ENCODE measurements around the gene IFNE. TPM values are rescaled to one million over a fixed set of nuclear protein-coding genes. Genes with fewer than 3 reads are reported as not detected.

IFNE gene
- total and polyA plus RNA-seq, 4 donors, result not detected

- no peak overlapping the region for H3K9ac ChIP-seq (ENCODE audit: low read depth in 1 of 2, low read length in 2 of 2)
Observed at GRCh38 chr9:21522348-21522747, 40.2 kb upstream of the IFNE start.

GRCh38 chr9:21521448-21521847 lies 39.3 kb upstream of the IFNE start:
- no peaks in the 10 kb centered on the region for H3K9me3 ChIP-seq (ENCODE audit: control insufficient read depth in 4 of 4, low read length in 3 of 4)

More at GRCh38 chr9:21522348-21522747, 40.2 kb upstream of the IFNE start:
- Histone ChIP-seq H3K4me3 (ENCODE audit: low read depth in 1 of 3, low read length in 3 of 3) (no peak overlapping the region), H3K4me1 (ENCODE audit: control insufficient read depth in 4 of 4, insufficient read depth in 4 of 4, low read length in 3 of 4) (no peaks in the 10 kb centered on the region), H3K27me3 (ENCODE audit: control insufficient read depth in 4 of 4, insufficient read depth in 4 of 4, low read length in 3 of 4) (no peaks in the 10 kb centered on the region), H3K27ac (ENCODE audit: low read depth in 1 of 2, low read length in 2 of 2) (no peak overlapping the region), H3K36me3 (ENCODE audit: control insufficient read depth in 4 of 4, insufficient read depth in 3 of 4, low read depth in 1 of 4, low read length in 3 of 4) (no peaks in the 10 kb centered on the region), H3K9me3 (ENCODE audit: control insufficient read depth in 4 of 4, low read length in 3 of 4) (no peaks in the 10 kb centered on the region)
- TF ChIP-seq EGR1 (IDR thresholded peaks at IDR 0.05; ENCODE audit: low read depth in 2 of 2) (no peak), TAF1 (conservative IDR thresholded peaks at IDR 0.05) (no peak), JUND (IDR thresholded peaks at IDR 0.05) (no peak)
- no peak for DNase-seq (ENCODE audit: low spot score)
- 77% methylated on average over 4 of the region's 4 CpGs for WGBS

More at GRCh38 chr9:21521448-21521847, 39.3 kb upstream of the IFNE start:
- no peak overlapping the region for H3K9ac ChIP-seq (ENCODE audit: low read depth in 1 of 2, low read length in 2 of 2)
- H3K4me3 ChIP-seq (ENCODE audit: low read depth in 1 of 3, low read length in 3 of 3), result no peak overlapping the region
- H3K27ac ChIP-seq (ENCODE audit: low read depth in 1 of 2, low read length in 2 of 2), result no peak overlapping the region
- WGBS, result 80% methylated on average over 1 of the region's 1 CpG
- H3K27me3 ChIP-seq (ENCODE audit: control insufficient read depth in 4 of 4, insufficient read depth in 4 of 4, low read length in 3 of 4), result no peaks in the 10 kb centered on the region
- no peaks in the 10 kb centered on the region for H3K36me3 ChIP-seq (ENCODE audit: control insufficient read depth in 4 of 4, insufficient read depth in 3 of 4, low read depth in 1 of 4, low read length in 3 of 4)
- no peaks in the 10 kb centered on the region for H3K4me1 ChIP-seq (ENCODE audit: control insufficient read depth in 4 of 4, insufficient read depth in 4 of 4, low read length in 3 of 4)
- TF ChIP-seq REST (IDR thresholded peaks at IDR 0.05) (no peak), RXRA (IDR thresholded peaks at IDR 0.05) (no peak), MAX (IDR thresholded peaks at IDR 0.05) (no peak), ZBTB33 (IDR thresholded peaks at IDR 0.05) (no peak), FOXA1 (IDR thresholded peaks at IDR 0.05) (no peak), EGR1 (IDR thresholded peaks at IDR 0.05; ENCODE audit: low read depth in 2 of 2) (no peak), HNF4G (IDR thresholded peaks at IDR 0.05) (no peak), ATF3 (IDR thresholded peaks at IDR 0.05) (no peak), RAD21 (IDR thresholded peaks at IDR 0.05) (no peak), YY1 (IDR thresholded peaks at IDR 0.05) (no peak), GABPA (IDR thresholded peaks at IDR 0.05 in 1 of 2, conservative IDR thresholded peaks at IDR 0.05 in 1 of 2) (no peak), JUND (IDR thresholded peaks at IDR 0.05) (no peak), NR2F2 (IDR thresholded peaks at IDR 0.05) (no peak), CTCF (IDR thresholded peaks at IDR 0.05; ENCODE audit: low read depth, low read length, missing input control) (no peak), HNF4A (conservative IDR thresholded peaks at IDR 0.05) (no peak), SP1 (IDR thresholded peaks at IDR 0.05) (no peak), FOXA2 (IDR thresholded peaks at IDR 0.05) (no peak), TAF1 (conservative IDR thresholded peaks at IDR 0.05) (no peak)
- no peak for DNase-seq (ENCODE audit: low spot score)

Data from liver (tissue), 9 donors.